H1 (cell line): ENCODE results near the gene MAP3K14. TPM values are rescaled to one million over a fixed set of nuclear protein-coding genes. Genes with fewer than 3 reads are reported as not detected.

Experiments
- CTCF ChIA-PET: fragments of 300-600 bp; sonication (Branson Sonifier 250); formaldehyde crosslinking; loops from one replicate; lab custom pipeline; 2021; ENCODE audit not compliant: partially characterized antibody; lab: Charles Lee
- POLR2A ChIA-PET: fragments of 300-600 bp; sonication (Branson Sonifier 250); formaldehyde crosslinking; loops from one replicate; lab custom pipeline; 2021; ENCODE audit warnings: inconsistent platforms; ENCODE audit not compliant: partially characterized antibody; lab: Charles Lee
- DNase-seq, 2 experiments: peaks; one replicate each; pipeline versions ENCODE4 v3.0.0 to v3.0.0-alpha.2; 2010 to 2022; ENCODE audit warnings: low spot score in 2 of 2, low read depth in 1 of 2, mixed read lengths in 1 of 2
- FAIRE-seq: peaks from 2 replicates; lab custom pipeline; 2011; peaks lifted over from hg19 to GRCh38; lab: Jason Lieb, UNC
- H2AFZ ChIP-seq: 2 replicates; pipeline ENCODE4 v1.8.1; 2012; ENCODE audit warnings: low read length, inconsistent platforms
- H2AK5ac ChIP-seq: 2 replicates; pipeline ENCODE4 v1.6.1; 2013; ENCODE audit warnings: low read depth, low read length
- H2BK120ac ChIP-seq: replicated peaks from 2 replicates; pipeline ENCODE3; 2013; ENCODE audit warnings: low read depth, low read length, inconsistent platforms
- H2BK12ac ChIP-seq: 2 replicates; pipeline ENCODE4 v1.6.1; 2013; ENCODE audit warnings: low read depth, low read length
- H2BK15ac ChIP-seq: 2 replicates; pipeline ENCODE4 v1.6.1; 2013; ENCODE audit warnings: low read length
- H2BK20ac ChIP-seq: 2 replicates; pipeline ENCODE4 v1.6.1; 2013; ENCODE audit warnings: low read length
- H2BK5ac ChIP-seq: 2 replicates; pipeline ENCODE4 v1.6.1; 2013; ENCODE audit warnings: low read depth, low read length
- H3K14ac ChIP-seq: 2 replicates; pipeline ENCODE4 v1.6.1; 2013; ENCODE audit warnings: inconsistent platforms; ENCODE audit not compliant: insufficient read length
- H3K18ac ChIP-seq: 2 replicates; pipeline ENCODE4 v1.6.1; 2013; ENCODE audit warnings: low read length; ENCODE audit errors: extremely low read depth
- H3K23ac ChIP-seq: 2 replicates; pipeline ENCODE4 v1.6.1; 2013; ENCODE audit warnings: inconsistent platforms; ENCODE audit not compliant: insufficient read length
- H3K23me2 ChIP-seq: 2 replicates; pipeline ENCODE4 v1.6.1; 2013; ENCODE audit warnings: low read depth, low read length
- H3K27ac ChIP-seq: 2 replicates; pipeline ENCODE4 v1.6.1; 2011; ENCODE audit warnings: low read depth, low read length, inconsistent platforms
- H3K27me3 ChIP-seq, 4 experiments: replicated peaks in 1 of 4; 1 replicate in 1 of 4; 2 replicates in 3 of 4; pipeline versions ENCODE4 v1.6.1 to v1.8.1; 2011 to 2013; ENCODE audit warnings: low read length in 3 of 4, mild to moderate bottlenecking in 3 of 4, inconsistent platforms in 2 of 4, mixed read lengths in 2 of 4, moderate library complexity in 1 of 4; ENCODE audit not compliant: control insufficient read depth in 3 of 4, insufficient read depth in 3 of 4; ENCODE audit errors: extremely low read depth in 1 of 4
- H3K36me3 ChIP-seq, 4 experiments: 2 replicates each; pipeline versions ENCODE4 v1.6.1 to v1.8.1; 2011 to 2013; ENCODE audit warnings: mild to moderate bottlenecking in 4 of 4, low read length in 3 of 4, moderate library complexity in 2 of 4, control low read depth in 1 of 4, inconsistent platforms in 1 of 4; ENCODE audit not compliant: insufficient read depth in 4 of 4, control insufficient read depth in 2 of 4
- H3K4ac ChIP-seq: replicated peaks from 2 replicates; pipeline ENCODE3; 2013; ENCODE audit warnings: low read length, low read depth, mixed read lengths, inconsistent platforms; ENCODE audit not compliant: insufficient read length
- H3K4me1 ChIP-seq, 4 experiments: replicated peaks in 1 of 4; 1 replicate in 1 of 4; 2 replicates in 3 of 4; pipeline versions ENCODE4 v1.6.1 to v1.8.1; 2011 to 2013; ENCODE audit warnings: low read length in 3 of 4, inconsistent platforms in 2 of 4, mixed read lengths in 1 of 4; ENCODE audit not compliant: insufficient read depth in 4 of 4, control insufficient read depth in 3 of 4
- H3K4me2 ChIP-seq, 2 experiments: 2 replicates each; pipeline versions ENCODE4 v1.6.1 to v1.8.1; 2011 to 2013; ENCODE audit warnings: low read depth in 2 of 2, low read length in 2 of 2, control low read depth in 1 of 2, inconsistent platforms in 1 of 2, mild to moderate bottlenecking in 1 of 2; ENCODE audit not compliant: insufficient read depth in 1 of 2
- H3K4me3 ChIP-seq, 4 experiments: fragments of 200-600, 300-600 bp in 1 of 4; sonication (generic), shearing (Covaris generic), sonication (Bioruptor Twin) in 1 of 4; 2 replicates each; pipeline versions ENCODE4 v1.5.1 to v1.8.1; 2011 to 2016; ENCODE audit warnings: low read length in 4 of 4, low read depth in 3 of 4, control low read depth in 2 of 4, inconsistent platforms in 2 of 4, mild to moderate bottlenecking in 2 of 4, mixed read lengths in 1 of 4, moderate library complexity in 1 of 4; ENCODE audit not compliant: insufficient read depth in 2 of 4; ENCODE audit errors: extremely low read depth in 1 of 4
- H3K56ac ChIP-seq: replicated peaks from 2 replicates; pipeline ENCODE3; 2013; ENCODE audit warnings: low read depth, mild to moderate bottlenecking, mixed read lengths, low read length, inconsistent platforms; ENCODE audit not compliant: insufficient read length
- H3K79me1 ChIP-seq: 2 replicates; pipeline ENCODE4 v1.6.1; 2013; ENCODE audit warnings: low read depth, low read length, control low read depth
- H3K79me2 ChIP-seq, 2 experiments: 2 replicates each; pipeline versions ENCODE4 v1.6.1 to v1.8.1; 2012 to 2013; ENCODE audit warnings: low read length in 2 of 2, mild to moderate bottlenecking in 2 of 2, inconsistent platforms in 1 of 2; ENCODE audit not compliant: insufficient read depth in 2 of 2, control insufficient read depth in 1 of 2
- H3K9ac ChIP-seq, 4 experiments: replicated peaks in 1 of 4; 1 replicate in 1 of 4; 2 replicates in 3 of 4; pipeline versions ENCODE4 v1.6.1 to v1.8.1; 2011 to 2013; ENCODE audit warnings: low read depth in 3 of 4, low read length in 3 of 4, control low read depth in 2 of 4, mild to moderate bottlenecking in 2 of 4, moderate library complexity in 2 of 4, inconsistent platforms in 1 of 4; ENCODE audit errors: extremely low read depth in 1 of 4
- H3K9me3 ChIP-seq, 2 experiments: 2 replicates each; pipeline versions ENCODE4 v1.6.1 to v1.8.1; 2012 to 2013; ENCODE audit warnings: mild to moderate bottlenecking in 2 of 2, moderate library complexity in 2 of 2, control low read depth in 1 of 2, inconsistent platforms in 1 of 2, low read depth in 1 of 2, low read length in 1 of 2, mixed read lengths in 1 of 2; ENCODE audit not compliant: insufficient read depth in 2 of 2
- H4K20me1 ChIP-seq, 2 experiments: replicated peaks in 1 of 2; 2 replicates each; pipeline versions ENCODE3 to v1.8.1; 2011 to 2013; ENCODE audit warnings: inconsistent platforms in 2 of 2, low read length in 2 of 2, mild to moderate bottlenecking in 1 of 2; ENCODE audit not compliant: insufficient read depth in 2 of 2, control insufficient read depth in 1 of 2
- H4K5ac ChIP-seq: 2 replicates; pipeline ENCODE4 v1.6.1; 2013; ENCODE audit warnings: low read length, low read depth, mixed read lengths, inconsistent platforms; ENCODE audit not compliant: insufficient read length
- H4K8ac ChIP-seq: 2 replicates; pipeline ENCODE4 v1.8.0; 2013; ENCODE audit warnings: mild to moderate bottlenecking, moderate library complexity, low read length, inconsistent platforms; ENCODE audit not compliant: insufficient read depth; ENCODE audit errors: extremely low read depth
- H4K91ac ChIP-seq: replicated peaks from 2 replicates; pipeline ENCODE3; 2013; ENCODE audit warnings: low read length, mixed read lengths, inconsistent platforms; ENCODE audit not compliant: insufficient read length
- ASH2L ChIP-seq: fragments of 200-600, 300-600 bp; sonication (generic); IDR thresholded peaks from one replicate; pipeline ENCODE4 v1.7.1; 2017; ENCODE audit warnings: low read length
- BACH1 ChIP-seq: IDR thresholded peaks from 2 replicates; pipeline ENCODE4 v1.6.1; 2012; ENCODE audit warnings: low read length, improper control_type of control experiment
- CEBPB ChIP-seq: IDR thresholded peaks from 2 replicates; pipeline ENCODE4 v1.6.1; 2012; ENCODE audit warnings: low read depth, low read length
- NANOG ChIP-seq: IDR thresholded peaks from 2 replicates; pipeline ENCODE4 v1.6.1; 2011; ENCODE audit warnings: low read length, low read depth, mild to moderate bottlenecking, inconsistent platforms; ENCODE audit not compliant: insufficient read depth, poor library complexity, severe bottlenecking
- RXRA ChIP-seq: IDR thresholded peaks from 2 replicates; pipeline ENCODE4 v1.6.1; 2011; ENCODE audit warnings: low read depth, mild to moderate bottlenecking, low read length, moderate library complexity; ENCODE audit not compliant: insufficient read depth
- WGBS, 2 experiments: shearing (Covaris generic) in 1 of 2; methylation state at CpG; one replicate each; pipeline versions ENCODE4 v1.1.6 to v1.1.7; 2013 to 2015; ENCODE audit warnings: low lambda C conversion rate in 2 of 2, mixed read lengths in 2 of 2, inconsistent platforms in 1 of 2, low coverage in 1 of 2, missing lambda C conversion rate in 1 of 2; ENCODE audit not compliant: insufficient replicate concordance in 2 of 2, insufficient coverage in 1 of 2, insufficient read length in 1 of 2; ENCODE audit errors: extremely low coverage in 1 of 2, missing lambda C conversion rate in 1 of 2; 5-methylcytosine and 5-hydroxymethylcytosine counted together
- polyA plus RNA-seq, 7 experiments: library from polyadenylated mRNA; depleted of rRNA in 3 of 7; stranded (reverse) in 5 of 7; unstranded in 2 of 7; fragments of >200 nt in 5 of 7; fragments of 200-250 nt in 2 of 7; gene quantifications; 1 replicate in 5 of 7; 2 replicates in 1 of 7; 4 replicates in 1 of 7; pipeline versions ENCODE4 v1.2.1 to v1.2.3, GENCODE V29; 2011 to 2013; ENCODE audit warnings: missing spikeins in 2 of 7, mixed read lengths in 2 of 7
- total RNA-seq: library from RNA; stranded (reverse); fragmentation: NEBNext Ultra II Directional; extraction: Animal tissue kit (Norgen Biotek cat#: 25700); gene quantifications from 2 replicates; pipeline ENCODE4 v1.2.1, GENCODE V29; 2021

MAP3K14 gene
- total and polyA plus RNA-seq, 2 of the 8 experiments (the other 6 are each of a cell fraction or from before 2014, with no cell fraction given) = 5.2 to 6.1 TPM

- Histone ChIP-seq H3K23ac (no peak overlapping the region), H3K27ac (no peak overlapping the region), H3K4ac (no peak overlapping the region), H2BK20ac (no peak overlapping the region), H2BK15ac (no peak overlapping the region), H3K4me2 (no peak overlapping the region), H3K23me2 (no peaks in the 10 kb centered on the region), H3K79me2 (peaks cover 0 to 11% of the 10 kb centered on the region in 2 experiments; a peak in 2 of 4 replicates), H3K18ac (no peak overlapping the region), H3K36me3 (no peaks in the 10 kb centered on the region), H3K9me3 (no peaks in the 10 kb centered on the region), H3K14ac (no peak overlapping the region), H2AFZ (no peak overlapping the region), H3K27me3 (no peaks in the 10 kb centered on the region), H3K4me1 (no peaks in the 10 kb centered on the region), H4K8ac (peak overlapping the region; percentile 76), H3K4me3 (no peak overlapping the region), H4K91ac (no peak overlapping the region), H4K20me1 (peaks cover 3 to 6% of the 10 kb centered on the region in 2 experiments), H2BK120ac (no peak overlapping the region), H2AK5ac (no peak overlapping the region), H3K79me1 (peaks cover 8% of the 10 kb centered on the region), H3K9ac (no peak overlapping the region), H3K56ac (no peak overlapping the region), H2BK5ac (no peak overlapping the region), H2BK12ac (no peak overlapping the region), H4K5ac (no peak overlapping the region)
- DNase-seq (no peak), FAIRE-seq (no peak)
- POLR2A ChIA-PET = interaction anchor here (1.2 to 2.6 kb wide), 2 partner anchors 17 to 70 kb away, joined by 3 to 10 read pairs; partner anchors contain the start of gene MAP3K14
- TF ChIP-seq BACH1 (no peak), RXRA (no peak), NANOG (no peak), ASH2L (no peak), CEBPB (no peak)
- CTCF ChIA-PET = interaction anchor here (0.7 to 2.0 kb wide), 9 partner anchors 8 to 88 kb away, joined by 3 to 8 read pairs (median 4); no protein-coding TSS in a partner anchor
- 95% methylated on average over 7 of the region's 7 CpGs; no CpG with 5 or more reads in 1 of the 2 experiments for WGBS, 2 experiments
Observed at GRCh38 chr17:45300060-45300751, 16.6 kb downstream of the MAP3K14 start.
